HG03520 (cell line): Measurements from ENCODE around the gene PAFAH2.

ENCODE experiments used
- ATAC-seq: cut with Tn5 transposase; IDR thresholded peaks from one replicate; pipeline ENCODE4 v1.9.1; 2021; ENCODE audit warnings: mild to moderate bottlenecking, moderate library complexity; ENCODE audit not compliant: unreplicated experiment

Gene PAFAH2

GRCh38 chr1:25997828-25998761, at the start of gene PAFAH2:
TSS of gene PAFAH2 (minus strand) at chr1:25998063. CDS start at chr1:25990816, 7,247 bp downstream.
- peak; percentile 93 for ATAC-seq

- no peak for ATAC-seq
Observed at GRCh38 chr1:26047278-26047874, 49.5 kb upstream of the PAFAH2 start.

GRCh38 chr1:26046246-26047095, 48.6 kb upstream of the PAFAH2 start:
- ATAC-seq = no peak

DNA sequence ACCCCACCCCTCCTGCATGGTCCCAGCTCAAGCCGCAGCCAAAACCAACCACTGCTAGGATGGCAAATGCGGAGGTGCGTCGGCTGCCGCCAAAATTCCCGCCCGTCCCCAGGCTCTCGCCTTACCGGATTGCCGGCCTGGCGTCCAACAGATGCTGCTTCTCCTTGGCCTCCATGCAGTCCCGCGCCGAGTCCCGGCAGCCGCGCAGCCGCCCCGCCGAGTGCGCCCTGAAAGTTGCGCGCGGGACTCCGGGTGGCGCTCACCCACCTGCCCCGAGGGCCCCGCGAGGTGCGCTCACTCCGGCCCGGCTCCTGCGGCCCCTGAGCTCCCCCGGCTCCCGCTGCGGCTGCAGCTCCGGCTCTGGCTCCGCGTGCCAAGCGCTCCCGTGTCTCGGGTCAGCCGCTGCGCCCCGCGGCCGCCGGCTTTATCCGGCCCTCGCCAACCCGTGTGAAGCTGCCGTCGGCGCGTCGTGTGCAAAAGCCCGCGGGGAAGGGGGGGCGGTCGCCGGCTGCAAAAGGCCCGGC, 47.9 kb upstream of the PAFAH2 start, which contains the start of gene SLC30A2:
SLC30A2 (minus strand) TSS at position 397 of the 524 bp plus-strand sequence; CDS start at position 175, 222 bp downstream.
- ATAC-seq = no peak

GRCh38 chr1:26044971-26045721, 47.3 kb upstream of the PAFAH2 start:
- no peak for ATAC-seq

GRCh38 chr1:26044414-26044813, 46.6 kb upstream of the PAFAH2 start:
- ATAC-seq = no peak

DNA sequence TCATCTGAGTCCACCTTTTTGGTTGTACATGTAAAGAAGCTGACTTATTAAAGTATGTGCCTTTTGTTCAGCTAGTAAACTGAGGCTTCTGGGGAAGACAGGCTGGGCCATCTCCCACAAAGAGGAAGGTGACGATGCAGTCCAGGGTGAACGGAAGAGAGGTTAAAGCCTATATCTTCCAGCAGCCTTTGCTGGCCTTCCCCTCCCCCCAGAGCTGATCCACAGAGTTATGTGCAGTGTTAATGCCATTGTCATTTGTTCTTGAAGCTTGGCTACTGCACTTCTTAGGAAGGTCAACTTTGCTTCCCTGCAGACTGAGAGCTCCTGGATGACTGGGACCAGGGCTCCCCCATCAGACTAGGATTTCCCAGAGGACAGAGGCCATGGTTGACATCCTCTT, 45.9 kb upstream of the PAFAH2 start:
- ATAC-seq = no peak

GRCh38 chr1:26041978-26042377, 44.1 kb upstream of the PAFAH2 start:
- ATAC-seq = no peak

DNA sequence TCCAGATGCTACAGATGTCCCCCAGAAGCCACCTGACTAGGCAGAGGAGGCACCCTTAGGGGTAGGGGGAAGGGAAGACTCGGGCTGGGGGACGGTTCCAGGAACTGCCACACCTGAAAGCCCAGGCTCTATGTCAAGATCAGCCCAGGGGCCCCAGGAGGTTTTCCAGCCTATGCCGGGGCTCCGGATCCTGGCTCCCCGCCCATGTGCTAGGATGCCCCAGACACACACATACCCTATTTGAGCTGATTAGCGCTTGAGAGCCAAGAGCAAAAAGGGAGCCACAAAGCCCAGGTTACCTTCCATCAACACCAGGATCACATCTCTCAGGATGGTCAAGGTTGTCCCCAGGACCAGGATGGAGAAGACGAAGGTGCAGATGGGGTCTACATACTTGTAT, 43.5 kb upstream of the PAFAH2 start:
- no peak for ATAC-seq

DNA sequence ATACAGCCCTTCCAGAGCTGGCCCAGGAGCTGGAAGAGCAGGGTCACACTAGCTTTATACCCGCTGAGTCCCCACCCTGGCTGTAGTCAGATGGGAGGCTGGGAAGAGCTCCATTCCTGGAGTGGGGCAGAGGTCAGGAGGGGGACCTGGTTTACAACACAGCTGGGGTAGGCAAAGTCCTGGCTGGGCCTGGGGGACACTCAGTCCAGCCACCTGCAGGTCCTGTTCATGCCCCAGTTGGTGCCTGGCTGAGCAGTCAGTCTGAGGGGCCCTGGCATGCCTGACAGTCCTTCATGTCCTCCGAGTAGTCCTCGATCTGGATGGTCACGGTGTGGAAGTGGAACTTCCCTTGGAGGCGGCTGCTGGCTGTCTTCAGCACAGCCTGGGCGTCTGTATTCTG, 41.0 kb upstream of the PAFAH2 start:
- no peak for ATAC-seq

- ATAC-seq = no peak
Observed at GRCh38 chr1:26038477-26038876, 40.6 kb upstream of the PAFAH2 start.

- no peak for ATAC-seq
Observed at GRCh38 chr1:26037904-26038303, 40.0 kb upstream of the PAFAH2 start.

DNA sequence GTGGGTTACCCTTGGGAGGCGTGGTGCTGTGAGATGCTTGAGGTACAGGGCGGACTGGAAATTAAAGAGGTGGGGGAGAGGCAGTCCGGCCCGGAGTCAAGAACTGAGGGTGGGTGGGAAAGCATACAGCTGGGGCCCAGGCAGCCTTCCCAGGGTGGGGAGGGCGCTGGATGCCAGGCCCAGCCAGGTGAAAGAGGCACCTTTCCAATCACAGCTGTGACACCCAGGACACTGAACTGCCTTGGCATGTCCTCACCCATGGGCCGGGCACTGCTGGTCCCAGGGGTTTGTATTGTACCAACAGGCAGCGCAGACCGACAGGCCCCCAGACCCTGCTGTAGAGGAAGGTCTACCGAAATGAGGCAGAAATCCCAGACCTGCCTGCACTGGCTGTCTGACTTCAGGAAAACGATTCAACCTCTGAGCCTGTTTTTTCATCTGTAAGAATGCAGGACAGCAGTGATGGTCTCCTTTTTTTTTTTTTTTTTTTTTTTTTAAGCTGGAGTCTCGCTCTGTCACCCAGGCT, 39.0 kb upstream of the PAFAH2 start:
- ATAC-seq = no peak

DNA sequence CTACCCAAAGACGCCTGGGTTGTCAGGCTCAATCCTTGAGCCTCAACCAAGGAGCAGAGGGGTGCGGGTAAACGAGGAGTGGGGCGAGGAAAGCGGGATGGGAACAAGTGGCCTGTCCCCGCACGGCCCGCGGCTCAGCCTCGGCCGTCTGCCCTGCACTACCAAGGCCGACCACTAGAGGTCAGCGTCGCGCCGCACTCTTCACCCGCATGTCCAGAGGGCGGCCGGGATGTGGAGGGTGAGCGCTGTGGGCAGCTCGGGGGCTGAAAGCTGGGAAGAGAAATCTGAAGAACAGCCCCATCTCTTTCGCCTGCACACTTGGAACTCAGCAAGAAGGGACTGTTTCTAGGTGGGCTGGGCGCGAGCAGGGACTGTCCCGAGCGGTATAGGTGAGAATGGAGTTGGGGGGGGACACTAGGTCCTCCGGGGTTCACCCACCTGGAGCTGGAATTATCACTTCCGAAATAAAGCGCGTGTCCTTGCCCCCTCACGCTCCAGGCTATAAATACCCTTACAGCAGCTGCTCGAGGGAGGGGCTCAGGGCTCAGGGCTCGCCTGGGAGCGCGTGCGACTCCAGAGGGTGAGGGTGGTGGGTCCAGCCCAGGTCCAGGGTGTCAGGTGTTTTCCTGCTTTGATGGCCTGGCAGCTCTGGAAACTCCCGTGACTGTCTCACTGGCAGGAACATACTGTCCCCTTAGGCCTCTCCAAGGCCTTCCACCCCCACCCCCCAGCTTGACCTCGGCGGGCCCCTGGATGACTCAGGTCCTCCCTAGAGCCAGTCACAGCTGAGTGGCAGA, 38.3 kb upstream of the PAFAH2 start:
- ATAC-seq = peak; percentile 45

- peak; percentile 69 for ATAC-seq
Observed at GRCh38 chr1:26035203-26035958, 37.5 kb upstream of the PAFAH2 start.

DNA sequence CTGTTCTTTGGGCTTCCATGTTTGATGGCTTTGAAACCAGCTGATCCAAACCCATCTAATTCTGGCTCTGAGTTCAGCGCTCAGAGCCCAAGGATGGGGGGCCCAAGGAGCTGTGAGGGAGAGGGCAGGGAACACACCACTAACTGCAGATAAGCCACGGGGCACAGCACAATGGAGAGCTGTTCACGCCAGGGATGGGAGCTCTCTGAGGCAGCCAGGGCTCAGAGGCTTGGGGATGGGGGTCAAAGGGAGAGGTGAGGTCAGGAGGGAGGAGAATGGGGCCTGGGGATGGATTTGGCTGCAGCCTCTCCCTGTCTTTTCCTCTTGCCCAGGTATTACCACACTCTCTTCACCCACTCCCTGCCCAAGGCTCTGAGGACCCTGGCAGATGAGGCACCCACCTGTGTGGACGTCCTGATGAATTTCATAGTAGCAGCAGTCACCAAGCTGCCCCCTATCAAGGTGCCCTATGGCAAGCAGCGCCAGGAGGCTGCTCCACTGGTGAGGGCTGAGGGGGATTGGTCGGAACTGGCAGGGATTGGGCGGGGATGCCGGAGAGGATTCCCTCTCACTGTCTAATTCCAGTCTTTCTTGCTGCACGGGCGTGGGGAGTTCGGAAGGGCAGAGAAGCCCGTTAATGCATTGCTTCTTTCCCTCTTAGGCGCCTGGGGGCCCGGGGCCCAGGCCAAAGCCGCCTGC, 36.8 kb upstream of the PAFAH2 start:
- no peak for ATAC-seq

GRCh38 chr1:26032656-26033357, 34.9 kb upstream of the PAFAH2 start:
- ATAC-seq = no peak
